ENCODE measurements around the gene CD300LD. TPM values are rescaled to one million over a fixed set of nuclear protein-coding genes. Genes with fewer than 3 reads are reported as not detected.

CD300LD gene
- total RNA-seq, 4 donors from 2014 or later: not detected

DNA sequence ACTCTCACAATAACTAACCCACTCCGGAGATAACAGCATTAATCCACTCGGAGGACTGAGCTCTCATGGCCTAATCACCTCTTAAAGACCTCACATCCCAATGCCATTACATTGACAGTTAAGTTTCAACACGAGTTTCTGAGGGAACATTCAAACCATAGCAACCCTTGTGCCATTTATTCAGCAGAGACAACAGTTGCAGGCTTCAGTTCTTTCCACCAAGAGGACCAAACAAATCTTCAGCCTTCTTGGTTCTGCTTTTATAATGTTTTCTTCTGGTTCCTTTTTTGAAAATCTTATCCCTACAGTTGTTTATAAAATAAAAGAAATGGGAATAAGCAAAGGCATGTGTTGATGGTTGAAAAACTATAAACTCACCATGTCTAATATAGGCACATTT lies 33.6 kb upstream of the CD300LD start:
- H3K4me1 ChIP-seq: no peaks in the 10 kb centered on the region
- intact Hi-C loops (cut with DNase I): no loop called here
- H3K36me3 ChIP-seq: no peaks in the 10 kb centered on the region
- WGBS, 2 donors: 50 to 54% methylated on average over 3 of the region's 3 CpGs
- H3K9me3 ChIP-seq: peaks cover 0 to 10% (median 0%) of the 10 kb centered on the region in 3 donors
- DNase-seq: no peak
- H3K27me3 ChIP-seq: peaks cover 0 to 54% (median 0%) of the 10 kb centered on the region in 4 donors
- TF ChIP-seq CTCF (IDR thresholded peaks at IDR 0.05) (no peak), POLR2A (IDR thresholded peaks at IDR 0.05) (no peak)
- H3K4me3 ChIP-seq: no peak overlapping the region
- no peak overlapping the region for H3K27ac ChIP-seq

DNA sequence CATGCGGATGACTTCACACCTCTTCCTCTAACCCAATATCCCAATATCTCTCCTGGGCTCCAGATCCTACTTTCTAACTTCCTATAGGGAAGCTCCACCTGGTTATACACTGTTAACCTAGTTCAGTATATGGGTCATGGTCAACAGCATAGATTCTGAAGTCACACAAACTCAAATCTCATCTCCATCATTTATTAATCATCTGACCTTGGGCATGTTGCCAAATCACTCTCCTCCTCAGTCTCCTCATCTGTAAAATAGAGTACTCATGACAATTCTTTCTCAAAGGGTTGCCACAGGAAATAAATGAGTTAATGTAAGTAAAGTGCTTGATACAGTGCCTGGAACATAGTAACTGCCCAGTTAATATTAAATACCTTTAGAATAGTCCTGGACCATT lies 32.0 kb upstream of the CD300LD start:
- no peak overlapping the region for H3K27ac ChIP-seq
- 93 to 94% methylated on average over 1 of the region's 1 CpG for WGBS, 2 donors
- H3K4me1 ChIP-seq: peaks cover 0 to under 1% (median 0%) of the 10 kb centered on the region in 3 donors
- no peak overlapping the region for H3K4me3 ChIP-seq
- peaks cover 0 to 10% (median 0%) of the 10 kb centered on the region in 3 donors for H3K9me3 ChIP-seq
- no peak for TF ChIP-seq POLR2A (IDR thresholded peaks at IDR 0.05)
- no peak for TF ChIP-seq CTCF (IDR thresholded peaks at IDR 0.05)
- intact Hi-C loops (cut with DNase I): no loop called here
- no peak for DNase-seq
- H3K27me3 ChIP-seq: peaks cover 0 to 48% (median 0%) of the 10 kb centered on the region in 4 donors
- H3K36me3 ChIP-seq: no peaks in the 10 kb centered on the region

GRCh38 chr17:74623693-74624093 lies 31.6 kb upstream of the CD300LD start, which contains the start of gene CD300E:
Gene CD300E, minus strand, starts transcription at chr17:74623738. Its CDS starts 117 bp downstream, at chr17:74623621.
- H3K9me3 ChIP-seq: peaks cover 0 to 10% (median 0%) of the 10 kb centered on the region in 3 donors
- no peak for DNase-seq
- peaks cover 0 to 50% (median 0%) of the 10 kb centered on the region in 4 donors for H3K27me3 ChIP-seq
- H3K4me3 ChIP-seq: peak within 1 kb of the TSS in 1 of 4 donors; percentile 12
- WGBS, 2 donors: 39 to 43% methylated on average over 5 of the region's 5 CpGs
- no peaks in the 10 kb centered on the region for H3K36me3 ChIP-seq
- H3K27ac ChIP-seq: peak within 1 kb of the TSS in 1 of 4 donors; percentile 41
- H3K4me1 ChIP-seq: peaks cover 0 to 5% (median 0%) of the 10 kb centered on the region in 3 donors
- TF ChIP-seq POLR2A (IDR thresholded peaks at IDR 0.05) (no peak), CTCF (IDR thresholded peaks at IDR 0.05) (no peak)
- intact Hi-C loops (cut with DNase I): no loop called here

- H3K4me3 ChIP-seq: no peak overlapping the region
- intact Hi-C loops (cut with DNase I): no loop called here
- no peaks in the 10 kb centered on the region for H3K9me3 ChIP-seq
- WGBS, 2 donors: 57 to 74% methylated on average over 1 to 2 of the region's 2 CpGs
- TF ChIP-seq POLR2A (IDR thresholded peaks at IDR 0.05) (no peak), CTCF (IDR thresholded peaks at IDR 0.05) (no peak)
- peaks cover 0 to 59% (median 0%) of the 10 kb centered on the region in 4 donors for H3K27me3 ChIP-seq
- DNase-seq: no peak
- H3K27ac ChIP-seq: no peak overlapping the region
- H3K36me3 ChIP-seq: no peaks in the 10 kb centered on the region
- H3K4me1 ChIP-seq: peaks cover 0 to 6% (median 0%) of the 10 kb centered on the region in 3 donors
Observed at GRCh38 chr17:74619077-74619673, 27.1 kb upstream of the CD300LD start.

DNA sequence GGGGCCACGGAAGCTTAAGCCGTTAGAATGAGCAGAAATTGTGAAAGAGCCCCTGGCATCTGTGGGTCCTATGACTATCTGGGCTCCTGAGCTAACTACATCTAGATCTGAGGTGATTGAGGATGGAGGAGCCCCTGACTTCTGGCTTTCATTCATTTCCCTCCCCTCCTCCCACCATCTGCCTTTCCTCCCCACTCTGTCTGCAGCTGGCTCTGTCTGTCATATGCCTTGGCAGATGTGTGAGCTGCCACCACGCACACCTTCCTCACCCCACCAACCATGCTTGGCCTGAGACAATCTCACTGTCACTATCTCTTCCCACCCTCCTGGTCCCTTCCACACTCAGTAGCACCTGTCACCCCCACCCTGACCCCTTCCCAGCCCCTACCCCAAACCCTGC lies 26.4 kb upstream of the CD300LD start:
- H3K27me3 ChIP-seq: peaks cover 0 to 64% (median 0%) of the 10 kb centered on the region in 4 donors
- peaks cover 0 to 6% (median 0%) of the 10 kb centered on the region in 3 donors for H3K4me1 ChIP-seq
- TF ChIP-seq POLR2A (IDR thresholded peaks at IDR 0.05) (no peak), CTCF (IDR thresholded peaks at IDR 0.05) (no peak)
- no peaks in the 10 kb centered on the region for H3K36me3 ChIP-seq
- 53 to 57% methylated on average over 3 of the region's 3 CpGs for WGBS, 2 donors
- H3K4me3 ChIP-seq: no peak overlapping the region
- H3K9me3 ChIP-seq: no peaks in the 10 kb centered on the region
- H3K27ac ChIP-seq: no peak overlapping the region
- DNase-seq: no peak
- intact Hi-C loops (cut with DNase I): no loop called here
